ENCODE measurements around the gene GBF1.

DNA sequence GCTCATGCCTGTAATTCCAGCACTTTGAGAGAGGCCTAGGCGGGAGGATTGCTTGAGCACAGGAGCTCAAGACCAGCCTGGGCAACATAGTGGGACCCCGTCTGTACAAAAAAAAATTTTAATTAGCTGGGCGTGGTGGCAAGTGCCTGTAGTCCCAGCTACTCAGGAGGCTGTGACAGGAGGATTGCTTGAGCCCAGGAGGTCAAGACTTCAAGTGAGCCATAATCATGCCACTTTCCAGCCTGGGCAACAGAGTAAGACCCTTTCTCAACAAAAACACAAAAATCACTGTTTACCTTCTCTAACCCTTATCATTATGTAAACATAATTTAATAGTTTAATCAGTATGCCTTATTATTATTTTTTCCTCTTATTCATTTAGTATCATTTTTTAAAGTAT is 44.5 kb downstream of the GBF1 start:
- TF ChIP-seq, protein P1, sequence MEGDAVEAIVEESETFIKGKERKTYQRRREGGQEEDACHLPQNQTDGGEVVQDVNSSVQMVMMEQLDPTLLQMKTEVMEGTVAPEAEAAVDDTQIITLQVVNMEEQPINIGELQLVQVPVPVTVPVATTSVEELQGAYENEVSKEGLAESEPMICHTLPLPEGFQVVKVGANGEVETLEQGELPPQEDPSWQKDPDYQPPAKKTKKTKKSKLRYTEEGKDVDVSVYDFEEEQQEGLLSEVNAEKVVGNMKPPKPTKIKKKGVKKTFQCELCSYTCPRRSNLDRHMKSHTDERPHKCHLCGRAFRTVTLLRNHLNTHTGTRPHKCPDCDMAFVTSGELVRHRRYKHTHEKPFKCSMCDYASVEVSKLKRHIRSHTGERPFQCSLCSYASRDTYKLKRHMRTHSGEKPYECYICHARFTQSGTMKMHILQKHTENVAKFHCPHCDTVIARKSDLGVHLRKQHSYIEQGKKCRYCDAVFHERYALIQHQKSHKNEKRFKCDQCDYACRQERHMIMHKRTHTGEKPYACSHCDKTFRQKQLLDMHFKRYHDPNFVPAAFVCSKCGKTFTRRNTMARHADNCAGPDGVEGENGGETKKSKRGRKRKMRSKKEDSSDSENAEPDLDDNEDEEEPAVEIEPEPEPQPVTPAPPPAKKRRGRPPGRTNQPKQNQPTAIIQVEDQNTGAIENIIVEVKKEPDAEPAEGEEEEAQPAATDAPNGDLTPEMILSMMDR (optimal IDR thresholded peaks at IDR 0.05 in 1 of 3, IDR thresholded peaks at IDR 0.05 in 1 of 3, conservative IDR thresholded peaks at IDR 0.05 in 1 of 3; ENCODE audit: extremely low read depth in 1 of 3, insufficient read depth in 2 of 3, low read length in 3 of 3) = no peak
- TF ChIP-seq EZH2 (IDR thresholded peaks at IDR 0.05; ENCODE audit: low read length) = no peak
